CD14-positive monocyte (primary cell): ENCODE data around the gene SLC24A3. TPM values are rescaled to one million over a fixed set of nuclear protein-coding genes. Genes with fewer than 3 reads are reported as not detected.

ENCODE experiments used
- DNase-seq, 3 donors: peaks; one replicate each; pipeline ENCODE4 v3.0.0-alpha.2; 2011 to 2022
- H2AFZ ChIP-seq: 2 replicates; pipeline ENCODE4 v1.6.0; 2012; ENCODE audit warnings: mild to moderate bottlenecking, low read depth, low read length, inconsistent platforms; ENCODE audit not compliant: insufficient read depth, poor library complexity, severe bottlenecking
- H3K27ac ChIP-seq, 2 donors: 1 replicate in 1 of 2; 2 replicates in 1 of 2; pipeline ENCODE4 v1.5.1; 2012 to 2013; ENCODE audit warnings: low read length in 2 of 2, control low read depth in 1 of 2, inconsistent platforms in 1 of 2, low read depth in 1 of 2, mild to moderate bottlenecking in 1 of 2
- H3K27me3 ChIP-seq, 2 donors: one replicate each; pipeline versions ENCODE4 v1.6.0 to v1.6.1; 2011 to 2013; ENCODE audit warnings: low read length in 2 of 2; ENCODE audit not compliant: control insufficient read depth in 2 of 2, insufficient read depth in 2 of 2
- H3K36me3 ChIP-seq, 2 donors: replicated peaks in 1 of 2; 1 replicate in 1 of 2; 2 replicates in 1 of 2; pipeline versions ENCODE4 v1.5.1 to v1.6.1; 2012 to 2013; ENCODE audit warnings: low read length in 2 of 2, control low read depth in 1 of 2, inconsistent platforms in 1 of 2, mild to moderate bottlenecking in 1 of 2; ENCODE audit not compliant: insufficient read depth in 2 of 2, control insufficient read depth in 1 of 2
- H3K4me1 ChIP-seq, 2 donors: 1 replicate in 1 of 2; 2 replicates in 1 of 2; pipeline versions ENCODE4 v1.5.1 to v1.6.1; 2012 to 2013; ENCODE audit warnings: low read length in 2 of 2, control low read depth in 1 of 2, inconsistent platforms in 1 of 2, mild to moderate bottlenecking in 1 of 2, moderate library complexity in 1 of 2; ENCODE audit not compliant: insufficient read depth in 2 of 2, control insufficient read depth in 1 of 2
- H3K4me2 ChIP-seq: replicated peaks from 2 replicates; pipeline ENCODE3; 2012; ENCODE audit warnings: low read length, moderate library complexity, mild to moderate bottlenecking; ENCODE audit not compliant: poor library complexity, severe bottlenecking; ENCODE audit errors: extremely low read depth
- H3K4me3 ChIP-seq, 3 experiments: fragments of 200-600 bp in 1 of 3; sonication (generic) in 1 of 3; replicated peaks in 1 of 3; 1 replicate in 2 of 3; 2 replicates in 1 of 3; pipeline ENCODE4 v1.5.1; 2011 to 2013; ENCODE audit warnings: low read length in 3 of 3, mild to moderate bottlenecking in 3 of 3, control low read depth in 2 of 3, low read depth in 2 of 3, inconsistent platforms in 1 of 3, moderate library complexity in 1 of 3
- H3K79me2 ChIP-seq: 2 replicates; pipeline ENCODE4 v1.6.0; 2012; ENCODE audit warnings: mild to moderate bottlenecking, control low read depth, inconsistent platforms, low read length, moderate library complexity; ENCODE audit not compliant: insufficient read depth
- H3K9ac ChIP-seq: 2 replicates; pipeline ENCODE4 v1.6.0; 2017; ENCODE audit warnings: low read length, mild to moderate bottlenecking; ENCODE audit not compliant: insufficient read depth, poor library complexity, severe bottlenecking
- H3K9me3 ChIP-seq, 2 donors: replicated peaks in 1 of 2; 1 replicate in 1 of 2; 2 replicates in 1 of 2; pipeline versions ENCODE4 v1.5.1 to v1.6.1; 2012 to 2013; ENCODE audit warnings: low read length in 2 of 2, control low read depth in 1 of 2; ENCODE audit not compliant: control insufficient read depth in 1 of 2, insufficient read depth in 1 of 2
- H4K20me1 ChIP-seq: 2 replicates; pipeline ENCODE4 v1.6.0; 2012; ENCODE audit warnings: mild to moderate bottlenecking, low read length, control low read depth, moderate library complexity; ENCODE audit not compliant: insufficient read depth
- H3K27ac Mint-ChIP-seq, 7 donors: one replicate each; pipeline ENCODE4 v1.8.0; 2020; ENCODE audit warnings: mild to moderate bottlenecking in 7 of 7, mixed read lengths in 7 of 7, moderate library complexity in 6 of 7, inconsistent platforms in 2 of 7
- H3K27me3 Mint-ChIP-seq, 3 donors: one replicate each; pipeline ENCODE4 v1.8.0; 2021 to 2022; ENCODE audit warnings: low read depth in 3 of 3, mild to moderate bottlenecking in 3 of 3, mixed read lengths in 3 of 3, moderate library complexity in 3 of 3, inconsistent platforms in 1 of 3
- H3K36me3 Mint-ChIP-seq, 2 donors: one replicate each; pipeline ENCODE4 v1.8.0; 2020; ENCODE audit warnings: mixed read lengths in 2 of 2, inconsistent platforms in 1 of 2, mild to moderate bottlenecking in 1 of 2
- H3K4me1 Mint-ChIP-seq: one replicate; pipeline ENCODE4 v1.8.0; 2020; ENCODE audit warnings: mild to moderate bottlenecking, mixed read lengths
- H3K4me3 Mint-ChIP-seq, 2 donors: one replicate each; pipeline ENCODE4 v1.8.0; 2020; ENCODE audit warnings: mild to moderate bottlenecking in 2 of 2, mixed read lengths in 2 of 2, moderate library complexity in 1 of 2
- H3K9me3 Mint-ChIP-seq, 7 donors: one replicate each; pipeline ENCODE4 v1.8.0; 2020 to 2022; ENCODE audit warnings: mixed read lengths in 7 of 7, mild to moderate bottlenecking in 6 of 7, moderate library complexity in 6 of 7, inconsistent platforms in 2 of 7
- WGBS: methylation state at CpG from one replicate; pipeline ENCODE4 v1.1.5; 2013; ENCODE audit warnings: missing lambda C conversion rate; ENCODE audit not compliant: insufficient coverage; 5-methylcytosine and 5-hydroxymethylcytosine counted together
- intact Hi-C, 2 donors: fragments of 100-400 bp; cut with micrococcal nuclease; formaldehyde crosslinking; loops; one replicate each; pipeline versions ENCODE4 v1.15.0 to v1.15.1; 2023
- polyA plus RNA-seq, 3 donors: library from polyadenylated mRNA; depleted of rRNA in 1 of 3; unstranded in 2 of 3; stranded (reverse) in 1 of 3; fragments of 300-500 nt in 2 of 3; fragments of >200 nt in 1 of 3; fragmentation: Illumina TruSeq in 2 of 3; gene quantifications; 1 replicate in 2 of 3; 2 replicates in 1 of 3; pipeline ENCODE4 v1.2.3, GENCODE V29; 2012 to 2021
- TF ChIP-seq, protein P1 (sequence below): fragments of 200-600 bp; IDR thresholded peaks from one replicate; pipeline ENCODE4 v1.8.0; 2022; ENCODE audit warnings: antibody characterized with exemption, mild to moderate bottlenecking

SLC24A3 gene
- polyA plus RNA-seq, 3 donors = 0.04 to 0.08 TPM; not detected in 1

DNA sequence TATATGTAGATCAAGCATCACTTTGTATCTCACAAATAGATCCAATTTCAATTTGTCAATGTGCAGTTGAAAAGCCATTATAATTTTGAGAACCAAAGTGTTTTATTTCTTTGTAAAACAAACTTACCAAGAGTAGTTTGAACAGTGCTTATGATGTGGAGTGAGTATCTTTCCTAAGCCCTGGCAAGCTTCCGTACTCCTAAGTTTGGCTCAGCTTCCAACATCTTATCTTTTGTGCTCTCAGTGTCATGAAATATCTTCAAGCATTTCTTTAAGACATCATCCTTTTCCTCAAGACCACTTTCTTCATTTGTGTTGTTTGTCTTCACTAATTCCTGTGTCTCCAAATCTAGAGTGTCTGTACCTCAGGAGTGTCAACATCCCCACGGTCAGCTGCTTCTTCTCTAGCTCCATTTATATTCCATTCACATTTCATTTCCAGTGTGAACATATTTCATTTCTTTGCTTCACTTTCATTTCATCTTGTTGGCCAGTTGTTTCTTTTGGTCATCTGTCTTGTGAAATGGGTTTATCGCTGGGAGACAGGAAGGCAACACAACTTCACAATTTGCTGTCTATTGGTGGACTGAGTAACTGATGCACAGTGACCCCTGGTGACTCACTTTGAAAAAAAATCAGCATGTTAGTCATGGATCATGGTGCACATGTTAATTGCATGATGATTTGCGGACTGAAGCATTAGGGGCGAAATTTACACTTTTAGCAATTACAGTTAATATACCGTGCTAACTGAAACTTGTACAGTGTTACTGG, 36.9 kb downstream of the SLC24A3 start:
- WGBS = 37% methylated on average over 3 of the region's 6 CpGs
- no peaks in the 10 kb centered on the region for H3K79me2 ChIP-seq
- peak; percentile 82 to 94 (median 92) for DNase-seq
- peaks cover 44 to 47% of the 10 kb centered on the region in 2 donors for H3K4me1 ChIP-seq
- no peaks in the 10 kb centered on the region for H4K20me1 ChIP-seq
- H2AFZ ChIP-seq = no peak overlapping the region
- H3K36me3 ChIP-seq = no peaks in the 10 kb centered on the region
- no peak overlapping the region for H3K4me3 ChIP-seq
- H3K36me3 Mint-ChIP-seq = no peaks in the 10 kb centered on the region
- peak overlapping the region in 1 of 2 donors; percentile 50 for H3K27ac ChIP-seq
- H3K9ac ChIP-seq = no peak overlapping the region
- H3K9me3 ChIP-seq = no peaks in the 10 kb centered on the region
- H3K27me3 Mint-ChIP-seq = peaks cover 0 to 2% (median 0%) of the 10 kb centered on the region in 3 donors
- intact Hi-C loops = loop anchor here in 1 of 2 donors (5.0 kb wide), 1 partner anchor 742 kb away; the partner anchor contains the start of gene SEC23B
- H3K4me1 Mint-ChIP-seq = peaks cover 47% of the 10 kb centered on the region
- H3K9me3 Mint-ChIP-seq = no peaks in the 10 kb centered on the region
- H3K4me3 Mint-ChIP-seq = peak overlapping the region; percentile 25 to 46
- no peaks in the 10 kb centered on the region for H3K27me3 ChIP-seq
- TF ChIP-seq, protein P1, sequence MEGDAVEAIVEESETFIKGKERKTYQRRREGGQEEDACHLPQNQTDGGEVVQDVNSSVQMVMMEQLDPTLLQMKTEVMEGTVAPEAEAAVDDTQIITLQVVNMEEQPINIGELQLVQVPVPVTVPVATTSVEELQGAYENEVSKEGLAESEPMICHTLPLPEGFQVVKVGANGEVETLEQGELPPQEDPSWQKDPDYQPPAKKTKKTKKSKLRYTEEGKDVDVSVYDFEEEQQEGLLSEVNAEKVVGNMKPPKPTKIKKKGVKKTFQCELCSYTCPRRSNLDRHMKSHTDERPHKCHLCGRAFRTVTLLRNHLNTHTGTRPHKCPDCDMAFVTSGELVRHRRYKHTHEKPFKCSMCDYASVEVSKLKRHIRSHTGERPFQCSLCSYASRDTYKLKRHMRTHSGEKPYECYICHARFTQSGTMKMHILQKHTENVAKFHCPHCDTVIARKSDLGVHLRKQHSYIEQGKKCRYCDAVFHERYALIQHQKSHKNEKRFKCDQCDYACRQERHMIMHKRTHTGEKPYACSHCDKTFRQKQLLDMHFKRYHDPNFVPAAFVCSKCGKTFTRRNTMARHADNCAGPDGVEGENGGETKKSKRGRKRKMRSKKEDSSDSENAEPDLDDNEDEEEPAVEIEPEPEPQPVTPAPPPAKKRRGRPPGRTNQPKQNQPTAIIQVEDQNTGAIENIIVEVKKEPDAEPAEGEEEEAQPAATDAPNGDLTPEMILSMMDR = peak; percentile 20
- peak overlapping the region; percentile 23 for H3K4me2 ChIP-seq
- H3K27ac Mint-ChIP-seq = peak overlapping the region; percentile 46 to 89 (median 67)

DNA sequence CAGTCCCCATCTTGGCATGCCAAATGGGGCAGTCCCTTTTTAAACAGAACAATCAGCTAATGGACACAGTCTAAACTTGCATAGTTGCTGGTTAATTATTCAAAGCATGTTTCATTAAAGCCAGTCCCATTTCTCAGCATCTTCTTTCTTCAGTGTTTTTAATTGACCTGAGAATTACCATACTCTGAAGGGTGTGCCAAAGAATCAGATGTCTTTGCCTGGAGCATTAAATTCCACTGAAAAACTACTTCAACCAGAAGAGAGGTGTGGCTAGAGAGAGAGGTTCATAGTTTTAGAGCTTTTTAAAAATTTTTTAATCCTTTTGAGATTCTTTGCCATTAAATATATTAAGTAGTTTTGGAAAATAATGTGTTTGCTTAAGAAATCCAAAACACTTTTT, 37.9 kb downstream of the SLC24A3 start:
- H3K27ac Mint-ChIP-seq = peak overlapping the region in 1 of 7 donors; percentile 77
- Histone ChIP-seq H3K4me3 (no peak overlapping the region), H3K9ac (no peak overlapping the region), H3K4me1 (peaks cover 55 to 57% of the 10 kb centered on the region in 2 donors), H3K79me2 (no peaks in the 10 kb centered on the region), H3K27me3 (no peaks in the 10 kb centered on the region), H3K36me3 (no peaks in the 10 kb centered on the region), H3K4me2 (no peak overlapping the region), H2AFZ (no peak overlapping the region), H3K27ac (no peak overlapping the region), H4K20me1 (no peaks in the 10 kb centered on the region), H3K9me3 (no peaks in the 10 kb centered on the region)
- H3K4me1 Mint-ChIP-seq = peaks cover 58% of the 10 kb centered on the region
- H3K36me3 Mint-ChIP-seq = peaks cover 0 to 2% of the 10 kb centered on the region in 2 donors
- H3K4me3 Mint-ChIP-seq = no peak overlapping the region
- peaks cover 0 to 2% (median 0%) of the 10 kb centered on the region in 3 donors for H3K27me3 Mint-ChIP-seq
- peaks cover 0 to 2% (median 0%) of the 10 kb centered on the region in 7 donors for H3K9me3 Mint-ChIP-seq
- DNase-seq = no peak
- TF ChIP-seq, protein P1 = no peak
- intact Hi-C loops = no loop called here
